K562 (cell line): ENCODE data around the gene DDX5. TPM values are rescaled to one million over a fixed set of nuclear protein-coding genes. Genes with fewer than 3 reads are reported as not detected.
A peak's percentile ranks its signal among the peaks of the same experiment; 100 is the strongest.

ENCODE experiments used
- BRD9 ChIP-seq: fragments of 450-650 bp; IDR thresholded peaks from 2 replicates; pipeline ENCODE4 v1.6.1; 2018; ENCODE audit warnings: low read depth; ENCODE audit not compliant: partially characterized antibody
- KAT7 ChIP-seq: sonication (generic); formaldehyde crosslinking; IDR thresholded peaks from 2 replicates; pipeline ENCODE4 v1.8.0; 2022; ENCODE audit warnings: missing genetic modification reagents, mild to moderate bottlenecking, borderline replicate concordance
- NR3C1 ChIP-seq: sonication (generic); formaldehyde crosslinking; IDR thresholded peaks from 2 replicates; pipeline ENCODE4 v1.8.1; 2022; ENCODE audit warnings: missing genetic modification reagents
- PHB2 ChIP-seq: fragments of 450-650 bp; IDR thresholded peaks from 2 replicates; pipeline ENCODE4 v1.6.1; 2017; ENCODE audit warnings: low read depth
- POLR3G ChIP-seq: IDR thresholded peaks from 2 replicates; pipeline ENCODE4 v1.6.1; 2011; ENCODE audit not compliant: insufficient read length, insufficient replicate concordance; ENCODE audit errors: extremely low read depth
- PREB ChIP-seq: sonication (generic); formaldehyde crosslinking; IDR thresholded peaks from 2 replicates; pipeline ENCODE4 v1.8.1; 2023; ENCODE audit warnings: mild to moderate bottlenecking, missing genetic modification reagents
- SAP30 ChIP-seq: fragments of 200-600 bp; sonication (generic); IDR thresholded peaks from 2 replicates; pipeline ENCODE4 v1.6.1; 2012; ENCODE audit warnings: borderline replicate concordance, low read depth, mild to moderate bottlenecking, moderate library complexity, low read length, control low read depth, inconsistent platforms; ENCODE audit not compliant: insufficient read depth, poor library complexity, severe bottlenecking
- TAF15 ChIP-seq: fragments of 200-400 bp; formaldehyde crosslinking; IDR thresholded peaks from 2 replicates; pipeline ENCODE4 v1.6.1; 2017; ENCODE audit warnings: mild to moderate bottlenecking, low read depth, low read length, moderate library complexity
- TGIF2 ChIP-seq: sonication (generic); formaldehyde crosslinking; IDR thresholded peaks from 2 replicates; pipeline ENCODE4 v1.8.1; 2022; ENCODE audit warnings: mild to moderate bottlenecking, missing genetic modification reagents, moderate library complexity
- ZBTB26 ChIP-seq: fragments of 450-650 bp; formaldehyde crosslinking; IDR thresholded peaks from 2 replicates; pipeline ENCODE4 v1.4.0; 2022; ENCODE audit warnings: missing genetic modification characterization
- ZFP30 ChIP-seq: fragments of 250-450 bp; sonication (Bioruptor Pico); IDR thresholded peaks from 2 replicates; pipeline ENCODE4 v1.8.0; 2022; ENCODE audit warnings: moderate library complexity, mild to moderate bottlenecking, inconsistent platforms, borderline replicate concordance
- ZNF408 ChIP-seq: fragments of 250-450 bp; sonication (Bioruptor Pico); IDR thresholded peaks from 2 replicates; pipeline ENCODE4 v1.4.0; 2020; ENCODE audit warnings: low read depth, mild to moderate bottlenecking, moderate library complexity
- ZNF551 ChIP-seq: fragments of 250-450 bp; sonication (Bioruptor Pico); IDR thresholded peaks from 2 replicates; pipeline ENCODE4 v1.5.0; 2021; ENCODE audit warnings: mild to moderate bottlenecking, moderate library complexity
- ZNF76 ChIP-seq: fragments of 250-450 bp; sonication (Bioruptor Pico); IDR thresholded peaks from 2 replicates; pipeline ENCODE4 v1.4.0; 2020; ENCODE audit warnings: mild to moderate bottlenecking, moderate library complexity, borderline replicate concordance
- polyA plus RNA-seq, 8 experiments: library from polyadenylated mRNA; depleted of rRNA in 4 of 8; stranded (reverse) in 5 of 8; unstranded in 3 of 8; fragments of >200 nt; fragmentation: Nextera tagmentation in 2 of 8; fragmentation: Illumina TruSeq in 1 of 8; extraction: Ambion mirVana in 2 of 8; extraction: Trizol in 1 of 8; gene quantifications; 2 replicates each; pipeline versions ENCODE4 v1.2.1 to v1.2.3, GENCODE V29; 2011 to 2014; ENCODE audit warnings: inconsistent platforms in 1 of 8, missing spikeins in 1 of 8
- total RNA-seq, 7 experiments: library from RNA; depleted of rRNA in 6 of 7; stranded (reverse); fragments of >200 nt in 6 of 7; fragmentation: Illumina TruSeq in 2 of 7; extraction: Trizol in 2 of 7; gene quantifications; 2 replicates each; pipeline versions ENCODE4 v1.2.1 to v1.2.3, GENCODE V29; 2011 to 2021; ENCODE audit warnings: low replicate concordance in 1 of 7
- TF ChIP-seq, protein P1 (sequence below): sonication (generic); formaldehyde crosslinking; IDR thresholded peaks from 2 replicates; pipeline ENCODE4 v1.8.0; 2023; ENCODE audit warnings: mild to moderate bottlenecking, missing genetic modification reagents

Gene DDX5
- total and polyA plus RNA-seq, 9 of the 15 experiments (the other 6 are each of a cell fraction or from before 2014, with no cell fraction given), result 306 to 1,639 (median 604) TPM

- 0 out of 2 replicates have a peak, but pooled peaks have one; percentile 15 for TF ChIP-seq ZNF551 (CRISPR knock-in tag)
- 0 out of 2 replicates have a peak, but pooled peaks have one; percentile 65 for TF ChIP-seq TGIF2 (CRISPR knock-in tag)
- no peak for TF ChIP-seq PHB2
- TF ChIP-seq ZFP30 (CRISPR knock-in tag), result no peak
- TF ChIP-seq ZNF76, result no peak
- no peak for TF ChIP-seq BRD9
- TF ChIP-seq, protein P1, sequence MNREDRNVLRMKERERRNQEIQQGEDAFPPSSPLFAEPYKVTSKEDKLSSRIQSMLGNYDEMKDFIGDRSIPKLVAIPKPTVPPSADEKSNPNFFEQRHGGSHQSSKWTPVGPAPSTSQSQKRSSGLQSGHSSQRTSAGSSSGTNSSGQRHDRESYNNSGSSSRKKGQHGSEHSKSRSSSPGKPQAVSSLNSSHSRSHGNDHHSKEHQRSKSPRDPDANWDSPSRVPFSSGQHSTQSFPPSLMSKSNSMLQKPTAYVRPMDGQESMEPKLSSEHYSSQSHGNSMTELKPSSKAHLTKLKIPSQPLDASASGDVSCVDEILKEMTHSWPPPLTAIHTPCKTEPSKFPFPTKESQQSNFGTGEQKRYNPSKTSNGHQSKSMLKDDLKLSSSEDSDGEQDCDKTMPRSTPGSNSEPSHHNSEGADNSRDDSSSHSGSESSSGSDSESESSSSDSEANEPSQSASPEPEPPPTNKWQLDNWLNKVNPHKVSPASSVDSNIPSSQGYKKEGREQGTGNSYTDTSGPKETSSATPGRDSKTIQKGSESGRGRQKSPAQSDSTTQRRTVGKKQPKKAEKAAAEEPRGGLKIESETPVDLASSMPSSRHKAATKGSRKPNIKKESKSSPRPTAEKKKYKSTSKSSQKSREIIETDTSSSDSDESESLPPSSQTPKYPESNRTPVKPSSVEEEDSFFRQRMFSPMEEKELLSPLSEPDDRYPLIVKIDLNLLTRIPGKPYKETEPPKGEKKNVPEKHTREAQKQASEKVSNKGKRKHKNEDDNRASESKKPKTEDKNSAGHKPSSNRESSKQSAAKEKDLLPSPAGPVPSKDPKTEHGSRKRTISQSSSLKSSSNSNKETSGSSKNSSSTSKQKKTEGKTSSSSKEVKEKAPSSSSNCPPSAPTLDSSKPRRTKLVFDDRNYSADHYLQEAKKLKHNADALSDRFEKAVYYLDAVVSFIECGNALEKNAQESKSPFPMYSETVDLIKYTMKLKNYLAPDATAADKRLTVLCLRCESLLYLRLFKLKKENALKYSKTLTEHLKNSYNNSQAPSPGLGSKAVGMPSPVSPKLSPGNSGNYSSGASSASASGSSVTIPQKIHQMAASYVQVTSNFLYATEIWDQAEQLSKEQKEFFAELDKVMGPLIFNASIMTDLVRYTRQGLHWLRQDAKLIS, result 0 out of 2 replicates have a peak, but pooled peaks have one; percentile 4
- TF ChIP-seq NR3C1 (CRISPR knock-in tag), result no peak
- no peak; the same call in 1 of the 2 replicates for TF ChIP-seq ZBTB26 (CRISPR knock-in tag)
- TF ChIP-seq TAF15, result no peak
- TF ChIP-seq PREB (CRISPR knock-in tag), result 0 out of 2 replicates have a peak, but pooled peaks have one; percentile 49
- TF ChIP-seq SAP30, result no peak
- TF ChIP-seq POLR3G, result no peak
- no peak for TF ChIP-seq ZNF408 (CRISPR knock-in tag)
- no peak for TF ChIP-seq KAT7 (CRISPR knock-in tag)
Measured at GRCh38 chr17:64499805-64500486, 6.1 kb downstream of the DDX5 start (continued).
